Body of pancreas (tissue), 4 donors: ENCODE data around the gene OLFML1. TPM values are rescaled to one million over a fixed set of nuclear protein-coding genes. Genes with fewer than 3 reads are reported as not detected.

Experiments used
- ATAC-seq: fragments of 150-250 bp; one replicate; pipeline ENCODE4 v1.9.1; 2016
- DNase-seq, 4 donors: peaks; one replicate each; pipeline ENCODE4 v3.0.0-alpha.2; 2019
- H3K27ac ChIP-seq, 4 donors: fragments of 200-600 bp; sonication (generic); 1 replicate in 3 of 4; 2 replicates in 1 of 4; pipeline versions ENCODE4 v1.5.1 to v1.6.1; 2016 to 2019; ENCODE audit warnings: mild to moderate bottlenecking in 1 of 4, mixed read lengths in 1 of 4, moderate library complexity in 1 of 4
- H3K27me3 ChIP-seq, 2 donors: fragments of 200-600 bp; sonication (generic); one replicate each; pipeline ENCODE4 v1.6.0; 2016; ENCODE audit warnings: mild to moderate bottlenecking in 1 of 2
- H3K36me3 ChIP-seq, 2 donors: fragments of 200-600 bp; sonication (generic); replicated peaks in 1 of 2; 2 replicates each; pipeline ENCODE4 v1.5.1; 2016; ENCODE audit warnings: low read depth in 2 of 2; ENCODE audit not compliant: insufficient read depth in 1 of 2
- H3K4me1 ChIP-seq: fragments of 200-600 bp; sonication (generic); one replicate; pipeline ENCODE4 v1.6.0; 2016
- H3K4me3 ChIP-seq, 2 donors: fragments of 200-600 bp; sonication (generic); 1 replicate in 1 of 2; 2 replicates in 1 of 2; pipeline ENCODE4 v1.5.1; 2016 to 2019
- H3K9me3 ChIP-seq, 3 donors: fragments of 200-600 bp; sonication (generic); 1 replicate in 2 of 3; 2 replicates in 1 of 3; pipeline ENCODE4 v1.5.1; 2016
- POLR2A ChIP-seq, 3 donors: fragments of 450-650 bp; IDR thresholded peaks; one replicate each; pipeline ENCODE4 v1.6.1; 2016; ENCODE audit warnings: antibody characterized with exemption in 3 of 3, mild to moderate bottlenecking in 2 of 3
- WGBS, 2 donors: methylation state at CpG; one replicate each; pipeline ENCODE4 v1.1.5; 2017; 5-methylcytosine and 5-hydroxymethylcytosine counted together
- intact Hi-C: fragments of 100-400 bp; cut with DNase I; formaldehyde crosslinking; loops from one replicate; pipeline ENCODE4 v1.15.1; 2023
- total RNA-seq, 2 donors: library from RNA; depleted of rRNA; stranded (reverse); fragments of >200 nt; gene quantifications; one replicate each; pipeline ENCODE4 v1.1.0, GENCODE V29; 2016
- TF ChIP-seq, protein P1 (sequence below), 7 experiments: fragments of 450-650 bp in 4 of 7; fragments of 200-600 bp in 3 of 7; sonication (generic) in 3 of 7; IDR thresholded peaks; one replicate each; pipeline ENCODE4 v1.5.1; 2016 to 2019; ENCODE audit warnings: antibody characterized with exemption in 7 of 7

OLFML1 gene
- total RNA-seq, 2 donors from 2014 or later, result 2.3 to 3.6 TPM

- Histone ChIP-seq H3K9me3 (no peaks in the 10 kb centered on the region), H3K27ac (no peak overlapping the region), H3K36me3 (no peaks in the 10 kb centered on the region), H3K27me3 (no peaks in the 10 kb centered on the region), H3K4me1 (no peaks in the 10 kb centered on the region), H3K4me3 (no peak overlapping the region)
- intact Hi-C loops, result no loop called here
- TF ChIP-seq, protein P1, sequence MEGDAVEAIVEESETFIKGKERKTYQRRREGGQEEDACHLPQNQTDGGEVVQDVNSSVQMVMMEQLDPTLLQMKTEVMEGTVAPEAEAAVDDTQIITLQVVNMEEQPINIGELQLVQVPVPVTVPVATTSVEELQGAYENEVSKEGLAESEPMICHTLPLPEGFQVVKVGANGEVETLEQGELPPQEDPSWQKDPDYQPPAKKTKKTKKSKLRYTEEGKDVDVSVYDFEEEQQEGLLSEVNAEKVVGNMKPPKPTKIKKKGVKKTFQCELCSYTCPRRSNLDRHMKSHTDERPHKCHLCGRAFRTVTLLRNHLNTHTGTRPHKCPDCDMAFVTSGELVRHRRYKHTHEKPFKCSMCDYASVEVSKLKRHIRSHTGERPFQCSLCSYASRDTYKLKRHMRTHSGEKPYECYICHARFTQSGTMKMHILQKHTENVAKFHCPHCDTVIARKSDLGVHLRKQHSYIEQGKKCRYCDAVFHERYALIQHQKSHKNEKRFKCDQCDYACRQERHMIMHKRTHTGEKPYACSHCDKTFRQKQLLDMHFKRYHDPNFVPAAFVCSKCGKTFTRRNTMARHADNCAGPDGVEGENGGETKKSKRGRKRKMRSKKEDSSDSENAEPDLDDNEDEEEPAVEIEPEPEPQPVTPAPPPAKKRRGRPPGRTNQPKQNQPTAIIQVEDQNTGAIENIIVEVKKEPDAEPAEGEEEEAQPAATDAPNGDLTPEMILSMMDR (IDR thresholded peaks at IDR 0.05), result no peak
- no peak for TF ChIP-seq POLR2A (IDR thresholded peaks at IDR 0.05)
- ATAC-seq (no peak), DNase-seq (no peak)
- 75 to 82% methylated on average over 5 of the region's 5 CpGs for WGBS, 2 donors
Observed at GRCh38 chr11:7494086-7494745, 8.9 kb downstream of the OLFML1 start.

DNA sequence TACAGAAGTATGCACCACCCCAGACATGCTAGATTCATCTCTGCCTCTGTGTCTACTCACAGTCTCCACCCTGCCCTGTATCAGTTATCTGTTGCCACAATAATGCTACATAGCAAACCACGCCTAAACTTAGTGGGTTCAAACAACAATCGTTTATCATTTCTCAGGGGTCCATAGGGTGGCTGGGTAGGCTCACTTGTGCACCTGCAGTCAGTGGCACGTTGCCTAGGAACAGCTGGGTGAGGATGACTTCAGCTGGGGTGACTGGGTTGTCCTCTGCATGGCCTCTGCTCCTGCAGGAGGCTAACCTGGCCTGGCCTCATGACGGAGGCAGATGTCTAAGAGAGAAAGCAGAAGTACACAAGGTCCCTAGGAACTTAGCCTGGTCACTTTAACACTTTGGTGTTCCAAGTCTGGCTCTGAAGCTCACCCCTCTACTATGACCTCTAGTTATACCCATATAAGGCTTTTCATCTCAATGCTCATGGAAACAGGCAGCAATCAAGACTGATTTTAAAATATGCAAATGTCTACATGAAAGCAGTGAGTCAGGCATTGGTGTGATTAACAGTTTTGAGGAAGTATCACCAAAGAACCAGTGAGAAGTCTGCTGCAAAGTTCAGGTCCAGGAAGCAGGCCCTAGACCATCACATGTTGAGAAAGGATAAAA is 10.7 kb downstream of the OLFML1 start:
- DNase-seq (peak in 1 of 4 donors; percentile 53), ATAC-seq (no peak)
- TF ChIP-seq, protein P1 (IDR thresholded peaks at IDR 0.05), result no peak
- TF ChIP-seq POLR2A (IDR thresholded peaks at IDR 0.05), result no peak
- no peaks in the 10 kb centered on the region for H3K27me3 ChIP-seq
- H3K9me3 ChIP-seq, result no peaks in the 10 kb centered on the region
- no peaks in the 10 kb centered on the region for H3K4me1 ChIP-seq
- peak overlapping the region in 1 of 4 donors; percentile 17 for H3K27ac ChIP-seq
- no peaks in the 10 kb centered on the region for H3K36me3 ChIP-seq
- H3K4me3 ChIP-seq, result no peak overlapping the region
- intact Hi-C loops, result no loop called here
- WGBS, 2 donors, result 81 to 89% methylated on average over 4 of the region's 4 CpGs

- ATAC-seq (no peak), DNase-seq (no peak)
- no peaks in the 10 kb centered on the region for H3K9me3 ChIP-seq
- no peaks in the 10 kb centered on the region for H3K36me3 ChIP-seq
- intact Hi-C loops, result no loop called here
- H3K27ac ChIP-seq, result no peak overlapping the region
- no peaks in the 10 kb centered on the region for H3K27me3 ChIP-seq
- H3K4me1 ChIP-seq, result no peaks in the 10 kb centered on the region
- H3K4me3 ChIP-seq, result no peak overlapping the region
- TF ChIP-seq, protein P1 (IDR thresholded peaks at IDR 0.05), result no peak
- TF ChIP-seq POLR2A (IDR thresholded peaks at IDR 0.05), result no peak
- WGBS, 2 donors, result 77 to 87% methylated on average over 4 of the region's 4 CpGs
Observed at GRCh38 chr11:7498193-7498592, 12.9 kb downstream of the OLFML1 start.

DNA sequence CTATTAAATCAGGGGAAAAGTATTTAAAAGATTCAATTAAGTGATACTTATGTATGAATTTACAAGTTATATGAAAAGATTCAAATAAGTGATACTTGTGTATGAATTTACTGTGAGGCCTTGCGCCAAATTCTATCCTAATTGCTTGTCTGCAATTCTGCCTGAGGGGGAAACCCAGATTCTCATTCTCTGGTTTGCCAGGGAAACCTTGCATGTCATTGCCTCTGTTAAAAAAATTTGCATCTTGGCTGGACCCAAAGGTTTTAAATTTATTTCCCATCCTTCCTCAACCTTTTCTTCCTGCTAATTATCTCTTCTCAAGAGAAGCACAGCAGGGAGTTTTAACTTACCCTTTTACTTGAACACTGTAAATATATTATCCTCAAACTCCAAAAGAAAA is 13.8 kb downstream of the OLFML1 start:
- H3K4me3 ChIP-seq, result no peak overlapping the region
- 100% methylated on average over 1 of the region's 1 CpG for WGBS, 2 donors
- DNase-seq, result no peak
- no peaks in the 10 kb centered on the region for H3K36me3 ChIP-seq
- intact Hi-C loops, result no loop called here
- H3K9me3 ChIP-seq, result no peaks in the 10 kb centered on the region
- no peaks in the 10 kb centered on the region for H3K4me1 ChIP-seq
- ATAC-seq, result no peak
- H3K27me3 ChIP-seq, result no peaks in the 10 kb centered on the region
- TF ChIP-seq, protein P1 (IDR thresholded peaks at IDR 0.05), result no peak
- no peak for TF ChIP-seq POLR2A (IDR thresholded peaks at IDR 0.05)
- no peak overlapping the region for H3K27ac ChIP-seq

DNA sequence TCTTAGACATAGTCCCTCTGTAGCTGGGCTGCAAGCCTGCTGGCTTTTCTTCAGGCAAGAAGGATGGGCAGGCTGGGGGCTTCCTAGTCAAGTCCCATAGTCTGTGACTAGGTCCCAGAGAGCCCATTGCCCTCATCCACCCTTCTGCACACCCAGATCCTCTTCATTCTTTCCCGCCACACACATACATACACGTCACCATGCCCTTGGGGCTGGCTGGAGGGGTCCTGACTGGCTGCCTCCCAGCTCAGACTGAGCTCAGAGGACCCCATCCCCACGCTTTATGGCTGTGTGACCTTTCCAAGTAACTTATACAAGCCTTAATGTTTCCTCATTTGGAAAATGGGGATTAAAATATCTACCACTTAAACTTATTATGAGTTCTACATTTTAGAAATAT is 14.9 kb downstream of the OLFML1 start:
- Histone ChIP-seq H3K4me3 (no peak overlapping the region), H3K9me3 (no peaks in the 10 kb centered on the region), H3K4me1 (no peaks in the 10 kb centered on the region), H3K36me3 (no peaks in the 10 kb centered on the region), H3K27ac (no peak overlapping the region), H3K27me3 (no peaks in the 10 kb centered on the region)
- intact Hi-C loops, result no loop called here
- TF ChIP-seq POLR2A (IDR thresholded peaks at IDR 0.05), result no peak
- TF ChIP-seq, protein P1 (IDR thresholded peaks at IDR 0.05), result no peak
- ATAC-seq, result no peak
- DNase-seq, result no peak
- WGBS, 2 donors, result 90 to 92% methylated on average over 3 of the region's 3 CpGs
